ENCODE data around the gene C2CD4C.

DNA sequence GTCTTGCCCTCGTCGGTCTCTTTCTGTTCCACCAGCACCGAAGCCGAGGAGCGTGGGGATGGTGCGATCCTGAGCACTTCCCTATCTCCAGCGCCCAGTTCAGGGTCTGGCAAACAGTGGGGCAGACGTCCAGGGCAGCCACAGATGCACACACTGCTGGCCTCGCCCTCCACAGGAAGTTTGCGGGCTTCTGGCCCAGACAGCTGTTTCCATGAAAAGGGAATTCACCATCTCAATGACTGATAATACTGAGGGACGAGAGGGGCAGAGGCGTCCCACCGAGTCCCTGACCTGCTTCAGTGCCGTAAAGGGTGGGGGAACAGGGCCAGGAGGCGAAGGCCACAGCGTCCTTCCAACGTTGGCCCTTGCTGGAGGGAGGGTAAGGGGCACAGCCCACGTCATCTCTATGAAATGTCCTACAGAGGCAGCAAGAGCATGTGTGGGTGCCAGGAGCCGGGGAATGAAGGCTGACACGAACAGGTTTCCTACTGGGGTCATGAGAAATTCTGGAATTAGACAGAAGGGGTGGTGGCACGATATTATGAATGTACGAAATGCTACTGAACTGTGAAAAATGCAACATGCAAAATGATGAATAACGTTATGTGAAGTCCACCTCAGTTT is 32.4 kb upstream of the C2CD4C start:
- TF ChIP-seq CTCF (IDR thresholded peaks at IDR 0.05): no peak
- no peak for TF ChIP-seq POLR2A (IDR thresholded peaks at IDR 0.05)
